Activated B cell treated with CpG ODN at 0.5 μM for 24 hours (primary cell): ENCODE measurements around the gene RYR2. TPM values are rescaled to one million over a fixed set of nuclear protein-coding genes. Genes with fewer than 3 reads are reported as not detected.

Source experiments
- ATAC-seq: fragments of 200-7000 bp; cut with Tn5 transposase; one replicate; pipeline ENCODE4 v1.10.0; 2021; ENCODE audit warnings: low read depth, mild to moderate bottlenecking, moderate library complexity
- CTCF ChIA-PET: fragments of 350-600 bp; sonication (Branson Sonifier 250); formaldehyde crosslinking; loops from one replicate; lab custom pipeline; 2021; ENCODE audit warnings: antibody characterized with exemption; lab: Charles Lee
- POLR2A ChIA-PET: fragments of 350-600 bp; sonication (Branson Sonifier 250); formaldehyde crosslinking; loops from one replicate; lab custom pipeline; 2021; ENCODE audit warnings: antibody characterized with exemption; lab: Charles Lee
- DNase-seq: peaks from one replicate; pipeline ENCODE4 v3.0.0; 2022
- H3K27ac Mint-ChIP-seq: one replicate; pipeline ENCODE4 v1.8.0; 2020; ENCODE audit warnings: mixed read lengths
- H3K27me3 Mint-ChIP-seq: one replicate; pipeline ENCODE4 v1.8.0; 2021; ENCODE audit warnings: mixed read lengths
- H3K36me3 Mint-ChIP-seq: one replicate; pipeline ENCODE4 v1.8.0; 2021; ENCODE audit warnings: low read depth, mixed read lengths
- H3K4me1 Mint-ChIP-seq: one replicate; pipeline ENCODE4 v1.8.0; 2021; ENCODE audit warnings: mixed read lengths
- H3K4me3 Mint-ChIP-seq: one replicate; pipeline ENCODE4 v1.8.0; 2020; ENCODE audit warnings: mild to moderate bottlenecking, mixed read lengths
- H3K9me3 Mint-ChIP-seq: one replicate; pipeline ENCODE4 v1.8.0; 2020; ENCODE audit warnings: mixed read lengths
- intact Hi-C: fragments of 100-400 bp; cut with micrococcal nuclease; formaldehyde crosslinking; loops from one replicate; pipeline ENCODE4 v1.15.1; 2024
- total RNA-seq: library from RNA; stranded (reverse); gene quantifications from 2 replicates; pipeline ENCODE4 v1.2.3, GENCODE V29; 2022
- TF ChIP-seq, protein P1 (sequence below): fragments of 200-600 bp; IDR thresholded peaks from one replicate; pipeline ENCODE4 v1.8.0; 2022; ENCODE audit warnings: antibody characterized with exemption, mild to moderate bottlenecking

Gene RYR2
- total RNA-seq, 1 donor from 2014 or later: not detected

DNA sequence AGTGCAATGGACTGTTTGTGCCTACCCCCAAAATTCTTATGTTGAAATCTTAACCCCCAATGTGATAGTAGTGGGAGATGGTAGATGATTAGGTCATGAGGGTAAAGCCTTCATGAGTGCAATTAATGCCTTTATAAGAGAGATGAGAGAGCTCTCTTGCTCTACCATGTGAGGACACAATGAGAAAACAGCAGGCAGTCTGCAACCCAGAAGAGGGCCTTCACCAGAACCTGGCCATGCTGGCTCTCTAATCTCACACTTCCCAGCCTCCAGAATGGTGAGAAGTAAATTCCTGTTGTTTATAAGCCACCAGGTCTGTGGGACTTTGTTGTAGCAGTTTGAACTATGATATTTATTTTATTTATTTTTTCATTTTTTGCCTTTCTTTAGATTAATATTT, 21.0 kb downstream of the RYR2 start:
- no peak for ATAC-seq
- DNase-seq: no peak
- peaks cover 3% of the 10 kb centered on the region for H3K9me3 Mint-ChIP-seq
- H3K4me1 Mint-ChIP-seq: no peaks in the 10 kb centered on the region
- ChIA-PET POLR2A (no interaction called here), CTCF (no interaction called here)
- H3K4me3 Mint-ChIP-seq: no peak overlapping the region
- TF ChIP-seq, protein P1, sequence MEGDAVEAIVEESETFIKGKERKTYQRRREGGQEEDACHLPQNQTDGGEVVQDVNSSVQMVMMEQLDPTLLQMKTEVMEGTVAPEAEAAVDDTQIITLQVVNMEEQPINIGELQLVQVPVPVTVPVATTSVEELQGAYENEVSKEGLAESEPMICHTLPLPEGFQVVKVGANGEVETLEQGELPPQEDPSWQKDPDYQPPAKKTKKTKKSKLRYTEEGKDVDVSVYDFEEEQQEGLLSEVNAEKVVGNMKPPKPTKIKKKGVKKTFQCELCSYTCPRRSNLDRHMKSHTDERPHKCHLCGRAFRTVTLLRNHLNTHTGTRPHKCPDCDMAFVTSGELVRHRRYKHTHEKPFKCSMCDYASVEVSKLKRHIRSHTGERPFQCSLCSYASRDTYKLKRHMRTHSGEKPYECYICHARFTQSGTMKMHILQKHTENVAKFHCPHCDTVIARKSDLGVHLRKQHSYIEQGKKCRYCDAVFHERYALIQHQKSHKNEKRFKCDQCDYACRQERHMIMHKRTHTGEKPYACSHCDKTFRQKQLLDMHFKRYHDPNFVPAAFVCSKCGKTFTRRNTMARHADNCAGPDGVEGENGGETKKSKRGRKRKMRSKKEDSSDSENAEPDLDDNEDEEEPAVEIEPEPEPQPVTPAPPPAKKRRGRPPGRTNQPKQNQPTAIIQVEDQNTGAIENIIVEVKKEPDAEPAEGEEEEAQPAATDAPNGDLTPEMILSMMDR: no peak
- no peak overlapping the region for H3K27ac Mint-ChIP-seq
- H3K27me3 Mint-ChIP-seq: no peaks in the 10 kb centered on the region
- intact Hi-C loops: no loop called here
- H3K36me3 Mint-ChIP-seq: no peaks in the 10 kb centered on the region

DNA sequence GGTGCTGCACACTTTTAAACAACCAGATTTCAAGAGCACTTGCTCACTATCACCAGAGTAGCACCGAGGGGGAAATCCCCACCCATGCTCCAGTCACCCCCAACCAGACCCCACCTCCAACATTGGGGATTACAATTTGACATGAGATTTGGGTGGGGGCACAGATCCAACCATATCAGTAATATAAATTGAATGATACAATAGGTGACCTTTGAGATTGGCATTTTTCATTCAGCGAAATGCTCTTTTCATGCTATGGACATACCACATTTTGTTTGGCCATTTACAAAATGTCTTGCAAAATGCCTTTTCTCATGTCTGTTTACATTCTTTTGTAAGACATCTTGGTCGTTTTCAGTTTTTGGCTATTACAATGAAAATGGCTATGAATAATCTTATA, 23.9 kb downstream of the RYR2 start:
- Mint-ChIP-seq H3K9me3 (peaks cover 3% of the 10 kb centered on the region), H3K36me3 (no peaks in the 10 kb centered on the region), H3K27me3 (no peaks in the 10 kb centered on the region), H3K4me3 (no peak overlapping the region), H3K4me1 (no peaks in the 10 kb centered on the region), H3K27ac (no peak overlapping the region)
- intact Hi-C loops: no loop called here
- ATAC-seq: no peak
- DNase-seq: no peak
- ChIA-PET POLR2A (no interaction called here), CTCF (no interaction called here)
- TF ChIP-seq, protein P1: no peak

DNA sequence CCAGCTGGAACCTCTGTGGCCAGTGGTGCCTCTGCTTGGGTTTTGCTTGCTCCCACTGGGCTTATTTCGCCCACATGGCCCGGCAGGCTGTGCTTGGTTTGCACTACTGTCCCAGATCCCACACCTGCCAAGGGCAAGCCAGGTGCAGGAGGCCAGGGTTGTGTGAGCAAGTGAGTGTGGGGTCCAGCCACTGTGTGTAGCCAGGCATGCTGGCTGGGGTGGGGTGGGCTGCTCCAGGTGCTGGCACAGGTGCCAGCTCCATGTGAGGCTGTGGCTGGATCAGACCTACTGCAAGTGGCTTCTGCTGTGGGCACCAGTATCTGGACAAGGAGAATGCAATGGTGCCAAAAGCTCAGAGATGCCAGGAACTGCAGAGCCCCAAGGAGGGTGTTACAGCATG, 28.5 kb downstream of the RYR2 start:
- DNase-seq (no peak), ATAC-seq (no peak)
- H3K27me3 Mint-ChIP-seq: no peaks in the 10 kb centered on the region
- no peaks in the 10 kb centered on the region for H3K4me1 Mint-ChIP-seq
- H3K27ac Mint-ChIP-seq: no peak overlapping the region
- TF ChIP-seq, protein P1: no peak
- CTCF ChIA-PET: no interaction called here
- intact Hi-C loops: no loop called here
- H3K9me3 Mint-ChIP-seq: peaks cover 5% of the 10 kb centered on the region
- POLR2A ChIA-PET: no interaction called here
- H3K36me3 Mint-ChIP-seq: no peaks in the 10 kb centered on the region
- H3K4me3 Mint-ChIP-seq: no peak overlapping the region

DNA sequence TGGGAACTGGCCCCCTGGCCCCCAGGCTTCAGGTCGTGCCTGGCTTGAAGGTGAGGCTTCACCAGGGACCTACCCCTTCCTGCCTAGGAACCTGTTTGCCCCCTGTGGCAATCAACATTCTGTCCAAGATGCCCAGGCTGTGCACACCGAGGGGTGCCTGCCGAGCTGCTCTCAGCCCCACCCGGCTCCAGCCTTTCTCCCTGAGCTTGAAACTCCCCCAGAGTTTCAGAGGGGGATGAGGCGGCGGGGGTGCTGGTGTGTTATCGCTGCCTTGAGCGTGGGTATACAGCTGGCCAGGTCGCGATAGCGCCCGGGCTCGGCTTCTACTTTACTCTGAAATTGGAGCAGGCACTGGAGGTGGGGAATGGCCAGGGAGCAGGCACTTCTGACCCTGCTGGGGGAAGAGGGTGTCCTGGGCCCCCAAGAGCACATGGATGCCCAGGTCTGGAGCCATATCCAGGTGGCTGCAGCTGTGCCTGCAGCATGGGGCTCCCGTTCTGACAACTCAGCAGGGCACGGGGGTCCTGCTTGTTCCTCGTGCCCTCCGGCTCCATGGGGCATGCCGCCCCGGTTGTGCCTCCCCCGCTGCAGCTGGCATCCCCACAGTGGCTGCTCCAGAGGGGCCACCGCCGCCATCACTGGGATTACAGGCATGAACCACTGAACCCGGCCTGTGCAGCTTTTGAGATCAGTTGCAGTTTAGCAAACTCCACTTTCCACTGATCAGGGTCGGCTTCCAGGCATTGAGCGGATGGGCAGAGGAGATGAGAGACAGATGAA, 29.8 kb downstream of the RYR2 start:
- TF ChIP-seq, protein P1: no peak
- ATAC-seq (no peak), DNase-seq (no peak)
- Mint-ChIP-seq H3K4me3 (no peak overlapping the region), H3K9me3 (peaks cover 2% of the 10 kb centered on the region), H3K27me3 (no peaks in the 10 kb centered on the region), H3K27ac (no peak overlapping the region), H3K36me3 (no peaks in the 10 kb centered on the region), H3K4me1 (no peaks in the 10 kb centered on the region)
- intact Hi-C loops: no loop called here
- ChIA-PET CTCF (no interaction called here), POLR2A (no interaction called here)

DNA sequence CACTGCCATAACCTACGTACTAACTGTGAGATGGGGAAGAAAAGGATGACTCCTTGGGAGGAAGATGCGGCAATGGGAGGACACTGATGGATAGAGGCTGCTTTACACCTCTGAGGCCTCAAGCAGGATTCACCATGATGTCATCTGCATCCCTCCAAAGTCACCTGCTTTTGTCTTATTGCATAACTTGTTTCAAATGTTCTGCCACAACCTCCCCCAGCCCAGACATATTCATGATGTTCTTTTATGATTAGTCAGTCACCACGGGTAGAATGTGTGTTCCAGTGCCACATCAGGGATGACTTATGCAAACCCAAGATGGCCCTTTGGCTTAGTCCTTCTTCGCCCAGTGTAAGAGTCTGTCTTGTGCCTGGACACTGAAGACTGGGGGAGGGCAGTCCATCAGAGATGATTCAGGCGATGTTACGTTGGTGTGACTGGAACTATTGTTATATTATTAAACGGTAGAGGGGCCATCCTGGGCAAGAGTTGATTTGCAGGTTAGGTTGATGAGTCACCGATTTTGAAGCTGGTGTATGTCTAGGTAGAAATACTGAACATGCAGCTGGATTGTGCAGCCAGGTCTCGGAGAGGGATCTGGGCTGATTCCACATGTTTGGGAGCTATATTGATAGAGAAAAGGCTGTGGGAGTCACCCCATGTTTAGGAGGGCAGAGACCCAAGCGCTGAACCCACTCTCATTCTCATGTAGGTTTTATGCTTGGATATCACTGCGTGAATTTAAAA, 32.6 kb downstream of the RYR2 start:
- Mint-ChIP-seq H3K27ac (no peak overlapping the region), H3K9me3 (peaks cover 2% of the 10 kb centered on the region), H3K36me3 (no peaks in the 10 kb centered on the region), H3K27me3 (no peaks in the 10 kb centered on the region), H3K4me1 (no peaks in the 10 kb centered on the region), H3K4me3 (no peak overlapping the region)
- ATAC-seq: no peak
- ChIA-PET POLR2A (no interaction called here), CTCF (no interaction called here)
- no peak for DNase-seq
- TF ChIP-seq, protein P1: no peak
- intact Hi-C loops: no loop called here
